GM19043 (cell line): ENCODE results near the gene CCDC184.
"Not testable (repeated sequence)": the region's sequence is repeated elsewhere in the genome, so short reads cannot be mapped to it uniquely, and the experiment has no call there.

Experiments used
- ATAC-seq: cut with Tn5 transposase; IDR thresholded peaks from one replicate; pipeline ENCODE4 v1.9.1; 2021; ENCODE audit warnings: low read depth; ENCODE audit not compliant: unreplicated experiment

The CCDC184 gene

GRCh38 chr12:48201516-48201915, 18.1 kb downstream of the CCDC184 start:
- no peak for ATAC-seq

GRCh38 chr12:48202766-48203165, 19.3 kb downstream of the CCDC184 start:
- no peak for ATAC-seq

- no peak for ATAC-seq
Observed at GRCh38 chr12:48203192-48203591, 19.7 kb downstream of the CCDC184 start, which contains the start of gene OR10AD1. TSS of gene OR10AD1 (minus strand) at chr12:48203292. CDS start at chr12:48203292, 0 bp downstream.

GRCh38 chr12:48209495-48209894, 26.1 kb downstream of the CCDC184 start:
- not testable (repeated sequence) for ATAC-seq

GRCh38 chr12:48216785-48217184, 33.3 kb downstream of the CCDC184 start:
- ATAC-seq = no peak

- no peak for ATAC-seq
Observed at GRCh38 chr12:48219631-48220030, 36.2 kb downstream of the CCDC184 start.

- no peak for ATAC-seq
Observed at GRCh38 chr12:48220701-48221100, 37.3 kb downstream of the CCDC184 start.

GRCh38 chr12:48221645-48222044, 38.2 kb downstream of the CCDC184 start:
- no peak for ATAC-seq

GRCh38 chr12:48224533-48224932, 41.1 kb downstream of the CCDC184 start:
- not testable (repeated sequence) for ATAC-seq

GRCh38 chr12:48231169-48231958, 47.9 kb downstream of the CCDC184 start:
- ATAC-seq = not testable (repeated sequence)
